HG03520 (cell line): ENCODE measurements around the gene DNAH8.

Experiments
- ATAC-seq: cut with Tn5 transposase; IDR thresholded peaks from one replicate; pipeline ENCODE4 v1.9.1; 2021; ENCODE audit warnings: mild to moderate bottlenecking, moderate library complexity; ENCODE audit not compliant: unreplicated experiment

The DNAH8 gene

GRCh38 chr6:38701551-38701950 lies 13.6 kb upstream of the DNAH8 start:
- no peak for ATAC-seq

GRCh38 chr6:38702558-38703397 lies 12.3 kb upstream of the DNAH8 start, which contains the start of gene GLO1:
Gene GLO1 (minus strand): TSS chr6:38703145. CDS start chr6:38703054, 91 bp downstream.
- ATAC-seq, result peak; percentile 99

GRCh38 chr6:38703949-38704590 lies 11.0 kb upstream of the DNAH8 start:
- no peak for ATAC-seq

- no peak for ATAC-seq
These were observed 9.2 kb upstream of the DNAH8 start for GRCh38 chr6:38705924-38706323.

- ATAC-seq, result no peak
These were observed 6.6 kb upstream of the DNAH8 start for GRCh38 chr6:38708496-38708895.

GRCh38 chr6:38713812-38714211 lies 1.3 kb upstream of the DNAH8 start:
- ATAC-seq, result no peak

GRCh38 chr6:38714239-38715015 lies 684 bp upstream of the DNAH8 start:
- ATAC-seq, result no peak

- no peak for ATAC-seq
These were observed 1.7 kb downstream of the DNAH8 start for GRCh38 chr6:38716825-38717224.

GRCh38 chr6:38719358-38719757 lies 4.2 kb downstream of the DNAH8 start:
- ATAC-seq, result no peak

- no peak for ATAC-seq
These were observed 5.2 kb downstream of the DNAH8 start for GRCh38 chr6:38720295-38720694.

GRCh38 chr6:38722038-38722437 lies 6.9 kb downstream of the DNAH8 start:
- no peak for ATAC-seq

- ATAC-seq, result no peak
These were observed 7.7 kb downstream of the DNAH8 start for GRCh38 chr6:38722727-38723334.

- no peak for ATAC-seq
These were observed 8.7 kb downstream of the DNAH8 start for GRCh38 chr6:38723783-38724182.

- ATAC-seq, result no peak
These were observed 9.2 kb downstream of the DNAH8 start for GRCh38 chr6:38724343-38724742.

GRCh38 chr6:38725414-38726183 lies 10.5 kb downstream of the DNAH8 start:
- ATAC-seq, result no peak

- ATAC-seq, result no peak
These were observed 13.1 kb downstream of the DNAH8 start for GRCh38 chr6:38728203-38728602.

- no peak for ATAC-seq
These were observed 15.2 kb downstream of the DNAH8 start for GRCh38 chr6:38730140-38730862.

- no peak for ATAC-seq
These were observed 21.8 kb downstream of the DNAH8 start for GRCh38 chr6:38736951-38737350.

- ATAC-seq, result no peak
These were observed 23.1 kb downstream of the DNAH8 start for GRCh38 chr6:38738261-38738660.

GRCh38 chr6:38739532-38739931 lies 24.4 kb downstream of the DNAH8 start:
- no peak for ATAC-seq
